Lower leg skin (tissue), 4 donors: ENCODE data around the gene BUD23. TPM values are rescaled to one million over a fixed set of nuclear protein-coding genes. Genes with fewer than 3 reads are reported as not detected.
"Not testable (repeated sequence)": the region's sequence is repeated elsewhere in the genome, so short reads cannot be mapped to it uniquely, and the experiment has no call there.

ENCODE experiments used
- DNase-seq, 2 donors: peaks; one replicate each; pipeline ENCODE4 v3.0.0-alpha.2; 2019; ENCODE audit warnings: low spot score in 2 of 2
- H3K4me3 ChIP-seq: fragments of 200-600 bp; sonication (generic); 2 replicates; pipeline ENCODE4 v1.5.1; 2017; ENCODE audit warnings: mild to moderate bottlenecking, low read depth; ENCODE audit not compliant: poor library complexity, severe bottlenecking
- CTCF ChIP-seq, 3 donors: fragments of 450-650 bp; IDR thresholded peaks; one replicate each; pipeline ENCODE4 v1.5.1; 2016; ENCODE audit warnings: antibody characterized with exemption in 3 of 3, mild to moderate bottlenecking in 3 of 3, moderate library complexity in 2 of 3
- POLR2A ChIP-seq, 2 donors: fragments of 450-650 bp; IDR thresholded peaks; one replicate each; pipeline ENCODE4 v1.6.1; 2016 to 2017; ENCODE audit warnings: antibody characterized with exemption in 2 of 2, mild to moderate bottlenecking in 1 of 2, moderate library complexity in 1 of 2
- WGBS, 2 donors: methylation state at CpG; one replicate each; pipeline ENCODE4 v1.1.5; 2018; 5-methylcytosine and 5-hydroxymethylcytosine counted together
- intact Hi-C: fragments of 100-400 bp; cut with DNase I; formaldehyde crosslinking; loops from one replicate; pipeline ENCODE4 v1.15.0; 2023; ENCODE audit warnings: low total_unique reads
- total RNA-seq, 4 donors: library from RNA; depleted of rRNA; stranded (reverse); fragments of >200 nt; gene quantifications; one replicate each; pipeline ENCODE4 v1.1.0, GENCODE V29; 2016

BUD23 gene
- total RNA-seq, 4 donors from 2014 or later = 46.3 to 57.8 (median 53.2) TPM

DNA sequence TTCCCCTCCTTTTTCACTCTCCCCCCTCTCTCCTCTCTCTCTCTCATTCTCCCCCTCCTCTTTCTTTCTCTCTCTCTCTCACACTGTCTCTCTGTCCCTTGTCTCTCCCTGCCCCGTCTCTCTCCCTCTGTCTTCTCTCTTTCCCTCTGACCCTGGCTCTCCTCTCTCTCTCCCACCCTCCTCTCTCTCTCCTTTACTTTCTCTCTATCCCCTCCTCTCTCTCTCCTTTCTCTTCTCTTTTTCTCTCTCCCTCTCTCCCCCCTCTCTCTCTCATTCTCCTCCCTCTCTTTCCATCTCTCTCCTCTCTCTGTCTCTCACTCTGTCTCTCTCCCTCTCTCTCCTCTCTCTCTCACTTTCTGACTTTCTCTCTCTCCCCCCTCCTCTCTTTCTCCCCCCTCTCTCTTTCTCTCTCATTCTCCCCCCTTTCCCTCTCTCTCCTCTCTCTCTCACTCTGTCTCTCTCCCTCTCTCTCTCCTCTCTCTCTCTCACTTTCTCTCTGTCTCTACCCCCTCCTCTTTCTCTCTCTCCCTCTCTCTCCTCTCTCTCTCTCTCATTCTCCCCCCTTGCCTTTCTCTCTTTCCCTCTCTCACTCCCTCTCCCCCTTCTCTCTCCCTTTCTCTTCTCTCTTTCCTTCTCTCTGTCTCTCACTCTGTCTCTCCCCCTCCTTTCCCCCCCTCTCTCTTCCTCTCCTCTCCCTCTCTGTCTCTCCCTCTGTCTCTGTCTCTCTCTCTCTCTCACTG, 34.6 kb upstream of the BUD23 start:
- intact Hi-C loops = loop anchor here (10.0 kb wide), 1 partner anchor 184 kb away; no protein-coding TSS in a partner anchor
- WGBS, 2 donors = 54 to 61% methylated on average over 1 of the region's 1 CpG
- H3K4me3 ChIP-seq = no peak overlapping the region
- no peak for DNase-seq
- no peak for TF ChIP-seq POLR2A (IDR thresholded peaks at IDR 0.05)
- TF ChIP-seq CTCF (IDR thresholded peaks at IDR 0.05) = no peak

DNA sequence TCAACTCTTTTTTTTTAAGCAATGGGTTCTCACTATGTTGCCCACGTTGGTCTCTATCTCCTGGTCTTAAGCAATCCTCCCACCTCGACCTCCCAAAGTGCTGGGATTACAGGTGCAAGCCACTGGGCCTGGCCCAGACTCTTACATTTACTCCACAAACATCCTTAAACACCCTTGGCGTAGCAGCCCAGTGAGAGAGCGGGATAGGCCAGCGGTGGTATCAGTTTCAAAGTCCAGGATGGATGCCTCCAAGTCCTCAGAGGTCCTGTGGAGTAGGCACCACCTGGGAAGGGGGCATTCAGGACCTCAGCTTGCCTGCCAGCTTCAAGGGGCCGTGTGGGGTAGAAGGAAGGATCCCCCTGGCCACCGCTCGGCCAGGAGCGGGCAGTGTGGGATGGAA, 33.8 kb upstream of the BUD23 start:
- 48 to 55% methylated on average over 9 of the region's 9 CpGs for WGBS, 2 donors
- intact Hi-C loops = loop anchor here (10.0 kb wide), 1 partner anchor 185 kb away; no protein-coding TSS in a partner anchor
- no peak overlapping the region for H3K4me3 ChIP-seq
- no peak for DNase-seq
- TF ChIP-seq POLR2A (IDR thresholded peaks at IDR 0.05) (no peak), CTCF (IDR thresholded peaks at IDR 0.05) (no peak)

GRCh38 chr7:73650524-73650923, 32.9 kb upstream of the BUD23 start:
- H3K4me3 ChIP-seq = no peak overlapping the region
- 63 to 71% methylated on average over 5 of the region's 5 CpGs for WGBS, 2 donors
- TF ChIP-seq POLR2A (IDR thresholded peaks at IDR 0.05) = no peak
- TF ChIP-seq CTCF (IDR thresholded peaks at IDR 0.05) = no peak
- intact Hi-C loops = no loop called here
- DNase-seq = no peak

DNA sequence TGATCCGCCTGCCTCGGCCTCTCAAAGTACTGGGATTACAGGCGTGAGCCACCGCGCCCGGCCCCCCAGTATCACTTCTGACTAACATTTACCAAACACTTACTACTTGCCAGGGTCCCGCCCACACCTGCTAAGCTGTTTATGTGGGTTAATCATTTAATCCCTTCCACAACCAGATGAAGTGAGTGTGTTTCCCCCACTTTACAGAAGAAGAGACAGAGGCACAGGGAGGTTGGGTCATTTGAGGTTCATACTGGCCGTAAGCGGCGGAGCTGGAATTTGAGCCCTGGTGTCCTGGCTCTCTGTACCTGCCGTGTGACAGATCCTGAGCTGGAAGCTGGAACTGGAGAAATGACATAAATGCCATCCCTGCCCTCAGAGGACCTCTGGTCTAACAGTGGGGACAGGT, 30.9 kb upstream of the BUD23 start:
- no peak for DNase-seq
- 82% methylated on average over 11 of the region's 11 CpGs for WGBS, 2 donors
- TF ChIP-seq POLR2A (IDR thresholded peaks at IDR 0.05) (no peak), CTCF (IDR thresholded peaks at IDR 0.05) (no peak)
- intact Hi-C loops = no loop called here
- no peak overlapping the region for H3K4me3 ChIP-seq

DNA sequence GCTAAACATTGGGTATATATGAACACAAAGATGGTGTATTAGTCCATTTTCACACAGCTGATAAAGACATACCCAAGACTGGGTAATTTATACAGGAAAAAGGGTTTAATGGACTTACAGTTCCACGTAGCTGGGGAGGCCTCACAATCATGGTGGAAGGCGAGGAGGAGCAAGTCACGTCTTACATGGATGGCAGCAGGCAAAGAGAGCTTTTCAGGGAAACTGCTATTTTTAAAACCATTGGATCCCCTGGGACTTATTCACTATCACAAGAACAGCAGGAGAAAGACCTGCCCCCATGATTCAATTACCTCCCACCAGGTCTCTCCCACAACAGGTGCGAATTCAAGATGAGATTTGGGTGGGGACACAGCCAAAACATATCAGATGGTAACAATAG, 28.1 kb upstream of the BUD23 start:
- intact Hi-C loops = not testable (repeated sequence)

DNA sequence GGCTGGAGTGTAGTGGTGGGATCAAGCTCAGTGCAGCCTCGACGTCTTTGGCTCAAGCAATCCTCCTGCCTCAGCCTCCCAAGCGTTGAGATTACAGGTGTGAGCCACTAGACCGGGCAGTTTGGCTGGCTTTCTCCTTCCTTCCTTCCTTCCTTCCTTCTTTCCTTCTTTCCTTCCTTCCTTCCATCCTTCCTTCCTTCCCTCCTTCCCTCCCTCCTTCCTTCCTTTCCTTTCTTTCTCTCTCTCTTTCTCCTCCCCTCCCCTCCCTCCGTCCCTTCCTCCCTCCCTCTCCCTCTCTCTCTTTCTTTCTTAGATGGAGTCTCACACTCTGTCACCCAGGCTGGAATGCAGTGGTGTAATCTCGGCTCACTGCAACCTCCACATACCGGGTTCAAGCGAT, 23.4 kb upstream of the BUD23 start:
- no peak for TF ChIP-seq POLR2A (IDR thresholded peaks at IDR 0.05)
- no peak for DNase-seq
- no peak overlapping the region for H3K4me3 ChIP-seq
- intact Hi-C loops = no loop called here
- 63 to 68% methylated on average over 8 of the region's 8 CpGs for WGBS, 2 donors

More for the DNA sequence above, 28.1 kb upstream of the BUD23 start:
- H3K4me3 ChIP-seq, DNase-seq: not testable (repeated sequence)
- 80 to 84% methylated on average over 4 of the region's 4 CpGs for WGBS, 2 donors

GRCh38 chr7:73660594-73660993, 22.8 kb upstream of the BUD23 start:
- WGBS, 2 donors = 35 to 36% methylated on average over 4 of the region's 4 CpGs
- DNase-seq, H3K4me3 ChIP-seq, intact Hi-C loops: not testable (repeated sequence)
